Occipital lobe (tissue), 3 donors: ENCODE data around the gene CLIC4. TPM values are rescaled to one million over a fixed set of nuclear protein-coding genes. Genes with fewer than 3 reads are reported as not detected.
"Not testable (repeated sequence)": the region's sequence is repeated elsewhere in the genome, so short reads cannot be mapped to it uniquely, and the experiment has no call there.

Experiments
- DNase-seq: peaks from one replicate; lab custom pipeline; 2025; lab: John Stamatoyannopoulos, UW
- small RNA-seq: library from RNA; depleted of rRNA; stranded (forward); fragments of <200 nt; gene quantifications from one replicate; pipeline ENCODE3, GENCODE V24; 2014
- total RNA-seq: library from RNA; depleted of rRNA; stranded (reverse); fragments of >200 nt; gene quantifications from one replicate; pipeline ENCODE4 v1.2.3, GENCODE V29; 2014

CLIC4 gene
- total RNA-seq, 1 donor from 2014 or later: 96.7 TPM

DNA sequence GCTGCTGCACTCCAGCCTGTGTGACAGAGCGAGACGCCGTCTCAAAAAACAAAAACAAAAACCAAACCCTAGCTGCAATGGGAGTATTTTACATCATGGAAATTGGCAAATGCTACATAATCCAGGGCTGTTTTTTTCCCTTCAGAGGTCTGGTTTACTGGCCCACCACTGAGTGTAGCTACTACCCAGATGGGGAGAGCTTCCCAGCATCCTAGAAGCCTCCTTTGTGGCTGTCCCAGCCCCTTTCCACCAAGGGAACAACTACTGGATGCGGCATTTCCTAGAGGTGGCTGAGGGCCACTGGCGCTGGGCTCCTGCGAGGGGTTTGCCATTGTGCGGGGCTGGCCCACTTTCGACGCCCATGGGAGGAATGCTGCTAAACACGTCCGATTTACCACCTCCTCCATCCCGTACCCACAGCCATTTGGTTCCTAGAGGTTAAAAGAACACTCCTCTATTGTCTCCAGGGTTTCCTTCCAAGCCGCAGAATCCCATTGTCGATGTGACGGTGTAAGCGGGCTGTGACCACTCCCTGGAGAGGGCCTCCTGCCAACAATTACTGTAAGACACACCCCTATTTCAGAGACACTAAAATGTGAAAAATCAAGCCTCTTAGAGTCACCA is 129.5 kb downstream of the CLIC4 start:
- DNase-seq: no peak

DNA sequence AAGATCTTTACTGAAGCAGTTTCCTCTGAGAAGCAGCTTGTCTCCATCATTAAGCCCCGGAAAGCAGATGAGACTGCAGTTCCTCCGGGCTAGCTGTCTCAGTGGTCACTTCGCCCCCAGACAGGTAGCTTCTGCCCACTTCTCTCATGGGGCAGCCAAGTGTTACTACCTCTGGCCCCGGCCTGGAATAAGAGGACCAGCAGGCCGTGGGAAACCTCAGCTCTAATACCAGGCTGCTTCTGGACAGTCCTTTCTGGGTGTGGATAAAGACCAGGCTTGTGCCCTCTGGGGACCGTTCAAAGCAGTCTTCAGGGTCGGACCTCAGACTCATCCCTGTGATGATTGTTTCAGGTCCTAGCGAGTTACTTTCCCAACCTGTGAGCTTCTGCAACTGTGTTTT is 130.0 kb downstream of the CLIC4 start:
- no peak for DNase-seq

DNA sequence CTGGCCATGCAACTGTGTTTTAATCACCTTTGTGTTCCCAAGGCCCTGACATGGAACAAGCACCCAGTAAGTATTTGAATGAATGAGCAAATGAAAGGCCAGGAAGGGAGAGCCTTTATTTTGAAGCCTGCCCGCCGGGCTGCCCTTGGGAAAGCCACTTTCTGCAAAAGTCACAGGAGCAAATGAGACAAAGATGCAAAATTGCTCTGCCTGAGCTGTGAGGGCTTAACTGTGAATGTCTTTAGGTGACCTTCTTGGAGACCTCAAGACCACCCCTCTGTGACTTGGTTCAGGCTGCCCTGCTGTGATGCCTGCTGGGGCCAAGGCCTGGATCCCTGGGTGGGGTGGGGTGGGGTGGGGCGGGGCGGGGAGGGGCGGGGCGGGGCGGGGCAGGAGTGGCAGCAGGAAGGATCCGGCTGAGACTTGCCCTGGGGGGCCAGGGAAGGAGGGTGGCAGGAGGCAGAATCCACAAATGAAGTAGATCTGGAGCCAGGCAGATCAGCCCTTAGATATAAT is 130.8 kb downstream of the CLIC4 start:
- DNase-seq: no peak

- no peak for DNase-seq
These were observed 132.8 kb downstream of the CLIC4 start for GRCh38 chr1:24878045-24878444.

DNA sequence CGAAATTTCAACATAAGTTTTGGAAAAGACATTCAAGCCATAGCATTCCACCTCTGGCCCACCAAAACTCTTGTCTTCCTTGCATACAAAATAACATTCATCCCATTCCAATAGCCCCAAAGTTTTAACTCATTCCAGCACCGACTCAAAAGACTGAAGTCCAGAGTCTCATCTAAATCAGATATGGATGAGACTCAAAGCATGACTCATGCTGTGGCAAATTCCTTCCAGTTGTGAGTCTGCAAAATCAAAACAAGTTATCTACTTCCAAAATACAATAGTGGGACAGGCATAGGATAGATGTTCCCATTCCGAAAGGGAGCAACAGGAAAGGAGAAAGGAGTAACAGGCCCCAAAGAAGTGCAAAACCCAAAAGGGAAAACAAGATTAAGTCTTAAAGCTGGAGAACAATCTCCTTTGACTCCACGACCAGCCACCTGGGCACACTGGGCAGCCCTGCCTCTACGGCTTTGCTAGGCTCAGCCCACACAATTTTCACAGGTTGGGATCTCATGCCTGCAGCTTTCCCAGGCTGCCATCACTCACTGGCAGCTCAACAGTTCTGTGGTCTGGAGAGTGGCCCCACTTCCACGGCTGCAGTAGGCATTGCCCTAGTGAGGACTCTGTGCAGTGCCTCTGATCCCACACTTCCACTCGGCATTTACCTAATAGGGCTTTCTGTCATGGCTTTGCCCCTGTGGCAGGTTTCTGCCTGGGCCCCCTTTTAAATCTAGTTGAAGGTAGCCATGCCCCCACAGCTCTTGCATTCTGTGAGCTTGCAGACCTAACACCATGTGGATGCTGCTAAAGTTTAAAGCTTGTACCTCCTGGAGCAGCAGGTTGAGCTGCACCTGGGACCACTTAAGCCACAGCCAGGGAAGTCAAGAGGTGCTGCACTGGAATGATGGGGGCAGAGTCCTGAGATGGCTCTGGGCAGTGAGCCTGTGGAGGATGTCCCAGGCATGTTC is 133.8 kb downstream of the CLIC4 start:
- DNase-seq: no peak

GRCh38 chr1:24881034-24881433 is 135.8 kb downstream of the CLIC4 start:
- DNase-seq: no peak

DNA sequence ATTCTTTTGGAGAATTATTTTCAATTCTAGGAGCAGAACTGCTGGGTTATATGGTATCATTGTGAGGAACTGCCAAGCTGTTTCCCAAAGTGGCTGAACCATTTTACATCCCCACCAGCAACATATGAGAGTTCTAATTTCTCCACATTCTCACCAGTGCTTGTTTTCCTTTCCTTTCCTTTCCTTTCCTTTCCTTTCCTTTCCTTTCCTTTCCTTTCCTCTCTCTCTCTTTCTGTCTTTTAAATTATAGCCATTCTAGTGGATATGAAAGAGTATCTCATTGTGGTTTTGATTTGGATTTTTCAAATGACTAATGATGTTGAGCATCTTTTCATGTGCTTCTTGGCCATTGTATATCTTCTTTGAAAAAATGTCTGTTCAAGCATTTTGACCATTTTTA is 139.5 kb downstream of the CLIC4 start:
- DNase-seq: no peak

DNA sequence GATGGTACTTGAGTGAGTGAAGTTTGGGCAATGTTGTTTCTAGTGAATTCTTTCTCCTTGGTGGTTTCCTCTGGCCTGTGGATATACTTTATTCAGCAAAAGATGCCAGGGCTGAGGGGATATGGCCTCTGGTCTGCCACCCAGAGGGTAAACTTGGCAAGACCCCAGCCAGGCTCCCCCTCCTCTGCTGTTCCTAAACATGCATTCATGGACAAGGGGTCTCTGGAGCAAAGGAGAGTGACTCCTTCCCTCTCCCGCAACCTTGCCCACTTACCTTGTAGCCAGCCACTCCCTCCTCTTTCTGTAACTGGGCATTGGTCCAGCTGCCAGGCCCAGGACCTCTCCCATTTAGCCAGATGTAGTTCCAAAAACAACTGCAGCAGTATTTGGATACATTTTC is 141.0 kb downstream of the CLIC4 start:
- DNase-seq: no peak

GRCh38 chr1:24888061-24888970 is 143.1 kb downstream of the CLIC4 start:
- DNase-seq: no peak

DNA sequence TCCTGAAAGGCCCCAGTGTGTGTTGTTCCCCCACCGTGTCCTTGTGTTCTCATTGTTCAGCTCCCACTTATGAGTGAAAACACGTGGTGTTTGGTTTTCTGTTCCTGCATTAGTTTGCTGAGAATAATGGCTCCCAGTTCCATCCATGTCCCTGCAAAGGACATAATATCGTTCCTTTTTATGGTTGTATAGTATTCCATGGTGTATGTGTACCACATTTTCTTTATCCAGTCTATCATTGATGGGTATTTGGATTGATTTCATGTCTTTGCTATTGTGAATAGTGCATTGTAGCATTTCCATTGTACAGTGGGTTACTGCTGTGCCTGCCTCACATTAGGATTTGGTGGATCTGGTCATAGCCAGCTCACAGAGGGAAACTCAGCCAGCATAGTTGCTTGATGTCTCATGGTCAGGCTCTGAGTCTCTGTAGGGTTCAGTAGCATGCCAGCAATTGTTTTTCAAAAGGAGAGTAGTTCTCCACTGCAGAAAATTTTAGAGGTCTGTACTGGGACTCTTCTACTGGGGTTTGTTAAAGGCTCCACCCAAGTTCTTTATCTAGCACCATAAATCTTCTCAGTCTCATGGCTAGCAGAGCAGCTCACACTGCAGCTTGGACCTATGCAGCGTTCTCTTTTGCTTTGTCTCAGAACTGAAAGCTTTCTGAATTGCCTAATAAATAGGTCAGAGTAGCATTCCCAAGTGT is 143.9 kb downstream of the CLIC4 start:
- no peak for DNase-seq

DNA sequence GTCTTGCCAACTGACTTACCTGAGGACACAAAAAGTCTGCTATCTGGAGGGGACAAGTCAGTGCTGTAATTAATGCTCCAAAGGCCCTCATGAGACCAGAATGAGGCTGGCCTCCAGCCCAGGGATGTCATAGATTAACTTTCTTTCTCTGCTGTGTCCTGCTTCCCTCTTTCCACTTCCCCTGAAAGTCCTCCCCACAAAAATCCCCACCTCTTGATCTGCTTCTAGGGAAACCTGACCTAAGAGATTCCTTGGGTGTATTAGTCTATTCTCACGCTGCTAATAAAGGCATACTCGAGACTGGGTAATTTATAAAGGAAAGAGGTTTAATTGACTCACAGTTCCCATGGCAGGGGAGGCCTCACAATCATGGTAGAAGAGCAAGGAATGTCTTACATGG is 145.6 kb downstream of the CLIC4 start:
- DNase-seq: no peak

DNA sequence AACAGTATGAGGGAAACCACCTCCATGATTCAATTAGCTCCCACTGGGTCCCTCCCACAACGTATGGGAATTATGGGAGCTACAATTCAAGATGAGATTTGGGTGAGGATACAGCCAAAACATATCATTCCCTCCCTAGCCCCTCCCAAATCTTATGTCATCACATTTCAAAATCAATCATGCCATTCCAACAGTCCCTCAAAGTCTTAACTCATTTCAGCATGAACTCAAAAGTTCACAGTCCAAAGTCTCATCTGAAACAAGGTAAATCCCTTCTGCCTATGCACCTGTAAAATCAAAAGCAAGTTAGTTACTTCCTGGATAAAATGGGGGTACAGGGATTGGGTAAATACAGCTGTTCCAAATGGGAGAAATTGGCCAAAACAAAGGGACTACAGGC is 146.1 kb downstream of the CLIC4 start:
- DNase-seq: not testable (repeated sequence)

DNA sequence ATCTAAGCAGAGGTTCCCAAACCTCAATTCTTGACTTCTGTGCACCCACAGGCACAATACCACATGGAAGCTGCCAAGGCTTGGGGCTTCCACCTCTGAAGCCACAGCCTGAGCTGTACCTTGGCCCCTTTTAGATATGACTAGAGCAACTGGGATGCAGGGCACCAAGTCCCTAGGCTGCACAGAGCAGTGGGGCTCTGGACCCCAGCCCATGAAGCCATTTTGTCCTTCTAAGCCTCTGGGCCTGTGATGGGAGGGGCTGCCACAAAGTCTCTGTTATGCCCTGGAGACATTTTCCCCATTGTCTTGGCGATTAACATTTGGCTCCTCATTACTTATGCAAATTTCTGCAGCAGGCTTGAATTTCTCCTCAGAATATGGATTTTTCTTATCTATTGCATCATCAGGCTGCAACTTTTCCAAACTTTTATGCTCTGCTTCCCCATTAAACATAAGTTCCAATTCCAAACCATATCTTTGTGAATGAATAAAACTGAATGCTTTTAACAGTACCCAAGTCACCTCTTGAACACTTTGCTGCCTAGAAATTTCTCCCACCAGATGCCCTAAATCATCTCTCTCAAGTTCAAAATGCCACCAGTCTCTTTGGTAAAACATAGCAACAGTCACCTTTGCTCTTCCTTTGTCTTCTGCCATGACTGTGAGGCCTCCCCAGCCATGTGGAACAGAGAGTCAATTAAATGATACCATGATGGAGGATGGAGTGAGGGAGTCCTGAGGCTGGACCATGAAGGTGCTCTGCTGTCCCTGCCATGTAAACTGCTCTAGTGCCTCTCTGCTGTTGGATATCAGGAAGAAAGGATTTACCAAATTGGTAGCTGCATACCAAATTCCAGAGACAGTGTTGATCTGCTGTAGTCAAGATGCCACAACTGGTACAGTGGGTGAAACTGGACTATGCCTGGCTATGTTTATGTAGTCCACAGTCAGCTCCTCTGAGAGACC is 147.2 kb downstream of the CLIC4 start:
- no peak for DNase-seq

GRCh38 chr1:24893431-24893830 is 148.2 kb downstream of the CLIC4 start:
- DNase-seq: no peak

Small RNA genes lying within 50 kb of the gene (small RNA-seq; reads per million reads assigned to genes)
- gene RNU6-1208P: not detected

Other genes with a start within 250 kb of the CLIC4 start
- gene RCAN3, start 242.6 kb upstream of the CLIC4 start, total RNA-seq: 10.6 TPM
- under 0.01 TPM for gene NCMAP, start 189.4 kb upstream of the CLIC4 start, total RNA-seq
- gene SRRM1, start 102.1 kb upstream of the CLIC4 start, total RNA-seq: 39.1 TPM
- 0.16 TPM for gene RUNX3, start 184.8 kb downstream of the CLIC4 start, total RNA-seq